ENCODE measurements around the gene TVP23A.
"Not testable (repeated sequence)": the region's sequence is repeated elsewhere in the genome, so short reads cannot be mapped to it uniquely, and the experiment has no call there.

Gene TVP23A

GRCh38 chr16:10744370-10745030, 74.1 kb downstream of the TVP23A start:
- DNase-seq = no peak

GRCh38 chr16:10743610-10744369, 74.8 kb downstream of the TVP23A start, which contains the start of gene NUBP1:
TSS of gene NUBP1 (plus strand) at chr16:10743842. CDS start at chr16:10743864, 22 bp downstream.
- DNase-seq = peak; percentile 94

GRCh38 chr16:10743227-10743609, 75.4 kb downstream of the TVP23A start:
- no peak for DNase-seq

DNA sequence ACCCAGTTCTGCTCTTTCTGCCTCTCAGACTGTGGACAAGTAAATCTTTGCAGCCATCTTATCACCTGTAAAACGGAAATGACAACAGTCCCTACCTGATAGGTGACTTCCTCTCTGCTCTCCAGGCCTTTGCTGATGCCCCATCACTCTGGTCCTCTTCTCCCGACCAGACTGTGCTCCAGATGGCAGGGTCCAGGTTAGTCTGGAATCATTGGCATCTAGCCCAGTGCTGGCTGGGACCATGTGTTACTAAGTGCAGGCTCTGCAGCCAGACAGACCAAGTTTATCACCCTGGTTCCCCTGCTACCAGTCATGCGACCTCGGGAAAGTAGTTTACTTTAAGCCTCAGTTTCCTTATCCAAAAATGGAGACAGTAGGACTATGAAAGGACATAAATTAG, 76.8 kb downstream of the TVP23A start:
- DNase-seq = no peak

DNA sequence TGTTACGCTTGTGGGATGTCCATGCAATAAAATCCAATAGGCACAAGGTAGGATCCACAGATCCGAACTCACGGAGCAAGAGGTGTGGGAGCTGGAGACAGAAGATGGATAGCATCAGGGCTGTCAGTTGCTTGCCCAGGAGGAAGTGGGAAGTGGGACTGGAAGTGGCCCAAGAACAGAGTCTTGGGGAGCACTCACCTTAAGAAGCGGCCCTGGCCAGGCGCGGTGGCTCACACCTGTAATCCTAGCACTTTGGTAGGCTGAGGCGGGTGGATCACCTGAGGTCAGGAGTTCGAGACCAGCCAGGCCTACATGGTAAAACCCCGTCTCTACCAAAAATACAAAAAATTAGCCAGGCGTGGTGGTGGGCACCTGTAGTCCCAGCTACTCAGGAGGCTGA, 77.3 kb downstream of the TVP23A start:
- not testable (repeated sequence) for DNase-seq

- DNase-seq = no peak
Measured at GRCh38 chr16:10740845-10741208, 77.8 kb downstream of the TVP23A start.

- no peak for DNase-seq
Measured at GRCh38 chr16:10740000-10740844, 78.4 kb downstream of the TVP23A start.

DNA sequence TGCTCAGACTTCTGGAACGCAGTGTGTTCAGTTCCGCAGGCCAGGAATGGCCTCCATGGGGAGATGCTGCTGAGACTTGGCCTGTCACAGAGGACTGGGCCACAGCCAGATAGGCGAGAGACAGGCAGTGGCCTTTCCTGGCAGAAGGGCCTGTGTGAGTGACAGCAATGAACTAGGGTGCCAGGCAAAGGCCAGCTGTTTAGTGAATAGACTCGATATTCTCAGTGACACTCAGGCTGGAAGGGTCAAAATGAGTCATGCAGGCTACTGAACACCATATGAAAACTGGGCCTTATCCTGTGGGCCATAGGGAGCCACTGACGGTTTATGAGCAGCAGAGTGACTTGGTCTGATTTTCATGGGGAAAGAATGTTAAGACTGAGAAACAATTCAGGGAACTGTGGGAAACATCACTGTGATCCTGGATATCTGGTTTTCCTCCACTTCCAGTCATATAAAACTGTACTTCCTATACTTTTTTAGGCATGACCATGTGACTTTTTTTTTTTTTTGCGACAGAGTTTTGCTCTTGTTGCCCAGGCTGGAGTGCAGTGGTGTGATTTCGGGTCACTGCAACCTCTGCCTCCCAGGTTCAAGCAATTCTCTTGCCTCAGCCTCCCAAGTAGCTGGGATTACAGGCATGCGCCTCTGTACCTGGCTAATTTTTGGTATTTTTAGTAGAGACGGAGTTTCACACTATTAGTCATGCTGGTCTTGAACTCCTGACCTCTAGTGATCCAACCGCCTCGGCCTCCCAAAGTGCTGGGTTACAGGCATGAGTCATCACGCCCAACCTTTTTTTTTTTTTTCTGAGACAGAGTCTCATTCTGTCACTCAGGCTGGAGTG, 80.1 kb downstream of the TVP23A start:
- peak; percentile 70 for DNase-seq

DNA sequence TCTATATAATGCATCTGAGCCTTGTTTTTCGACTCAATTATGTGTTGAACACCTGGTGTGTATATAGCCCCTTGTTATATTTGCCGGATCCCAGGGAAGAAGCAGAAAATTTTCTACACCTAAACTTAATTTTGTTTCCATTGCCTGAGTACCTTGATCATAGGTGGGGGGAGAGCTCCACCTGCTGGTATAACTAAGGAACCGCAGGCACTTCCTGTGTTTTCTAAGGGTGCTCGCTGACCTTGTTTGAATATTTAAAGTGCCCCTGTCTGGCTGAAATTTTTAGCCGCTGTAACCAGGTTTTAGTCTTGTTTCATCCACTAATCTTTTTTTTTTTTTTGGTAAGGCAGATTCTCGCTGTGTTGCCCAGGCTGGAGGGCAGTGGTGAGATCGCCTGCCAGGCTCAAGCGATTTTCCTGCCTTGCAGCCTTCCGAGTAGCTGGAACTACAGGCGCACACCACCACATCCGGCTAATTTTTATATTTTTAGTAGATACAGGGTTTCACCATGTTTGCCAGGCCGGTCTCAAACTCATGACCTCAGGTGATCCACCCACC, 81.4 kb downstream of the TVP23A start:
- peak; percentile 24 for DNase-seq

DNA sequence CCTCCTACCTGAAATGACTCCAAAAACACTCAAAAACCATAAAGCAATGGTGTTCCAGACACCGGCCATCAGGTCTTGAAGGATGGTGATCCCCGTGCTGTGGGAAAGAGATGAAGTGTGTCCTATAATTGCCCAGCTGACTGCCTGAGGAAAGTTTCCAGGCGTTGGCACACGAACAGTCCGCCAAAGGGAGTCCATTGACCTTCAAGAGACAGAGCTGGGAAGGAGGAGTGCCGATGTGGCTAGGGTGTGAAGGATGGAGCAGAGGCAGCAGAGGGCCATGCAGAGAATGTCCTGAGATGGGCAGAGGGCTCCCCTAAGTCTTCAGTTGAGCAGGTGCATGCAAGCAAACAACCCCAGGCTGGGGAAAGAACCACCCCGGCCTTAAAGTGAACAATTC, 86.8 kb downstream of the TVP23A start:
- DNase-seq = no peak

DNA sequence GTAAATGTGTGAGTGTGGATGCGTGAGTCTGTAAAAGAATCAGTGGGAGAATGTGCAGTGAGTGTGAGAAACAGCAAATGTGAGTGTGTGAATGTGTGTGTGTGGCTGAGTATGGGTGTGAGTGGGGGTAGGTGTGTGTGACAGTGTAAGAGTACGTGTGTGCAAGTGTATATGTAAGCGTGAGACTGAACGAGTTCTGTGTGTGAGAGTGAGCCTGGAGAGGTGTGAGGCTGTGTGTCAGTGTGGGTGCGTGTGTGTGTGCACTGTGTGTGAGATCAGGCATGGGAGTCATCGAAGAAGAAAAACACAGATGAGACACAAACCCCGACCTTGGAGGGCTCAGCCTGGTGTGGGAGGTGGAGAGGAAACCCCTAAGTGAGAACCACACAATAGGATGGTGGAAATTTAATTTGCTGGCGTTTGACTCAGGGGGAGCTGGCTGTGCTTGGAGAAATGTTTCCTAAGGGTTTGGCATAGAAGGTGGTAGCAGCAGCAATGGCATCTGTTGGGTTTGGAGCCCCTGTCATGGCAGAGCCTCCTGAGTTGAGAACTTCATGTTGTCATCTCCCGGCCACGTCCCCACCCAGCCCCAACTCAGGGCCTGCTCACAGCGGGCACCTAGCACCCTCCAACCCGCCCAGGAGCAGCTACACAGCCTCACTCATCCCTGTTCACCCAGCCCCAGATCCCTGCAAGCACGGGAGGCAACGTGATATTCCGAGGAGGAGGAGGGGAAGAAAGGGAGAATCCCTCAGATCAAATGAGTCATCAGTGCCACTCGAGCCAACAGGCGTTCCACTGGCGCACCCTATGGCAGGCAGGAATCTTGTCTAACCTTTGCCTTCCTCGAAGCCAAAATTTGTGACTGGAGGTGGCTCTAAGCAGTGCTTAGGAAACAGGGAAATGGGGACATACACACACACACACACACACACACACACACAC, 89.2 kb downstream of the TVP23A start:
- DNase-seq = peak; percentile 71

GRCh38 chr16:10728003-10728887, 90.3 kb downstream of the TVP23A start:
- DNase-seq = no peak

All from NCI-H226 (cell line).